ENCODE results near the gene MRGPRF. TPM values are rescaled to one million over a fixed set of nuclear protein-coding genes. Genes with fewer than 3 reads are reported as not detected.

Gene MRGPRF
- total and polyA plus RNA-seq, 2 donors (not counting 1 experiment from before 2014, with no cell fraction given) = not detected

DNA sequence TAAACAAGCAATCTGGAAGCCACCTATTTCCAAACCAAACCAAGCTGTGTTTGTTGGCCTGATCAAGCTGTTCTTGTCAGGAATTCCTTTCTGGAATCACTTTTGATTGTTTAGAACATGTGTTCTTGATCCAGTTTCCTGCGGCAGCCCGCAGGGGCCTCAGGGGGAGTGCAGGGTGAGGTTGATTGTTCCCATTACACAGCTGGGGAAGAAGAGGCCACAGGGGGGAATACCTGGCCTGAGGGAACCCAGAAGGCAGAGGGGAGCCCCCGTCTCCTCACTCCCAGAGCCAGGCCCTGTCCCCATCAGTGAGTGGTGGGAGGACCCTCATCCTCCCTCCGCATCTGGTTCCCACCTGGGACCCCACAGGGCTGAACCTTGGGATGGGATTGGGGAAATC is 36.5 kb downstream of the MRGPRF start:
- no peaks in the 10 kb centered on the region for H3K79me2 ChIP-seq (ENCODE audit: control insufficient read depth, insufficient read depth, low read length)
- H3K27ac Mint-ChIP-seq = no peak overlapping the region
- no peaks in the 10 kb centered on the region for H3K4me1 Mint-ChIP-seq
- H3K4me1 ChIP-seq (ENCODE audit: control insufficient read depth in 2 of 2, insufficient read depth in 2 of 2, low read length in 2 of 2) = no peaks in the 10 kb centered on the region
- H3K4me3 ChIP-seq (ENCODE audit: control extremely low read depth in 1 of 5, extremely low read depth in 1 of 5, insufficient read depth in 1 of 5, low read depth in 2 of 5, low read length in 4 of 5) = no peak overlapping the region
- H3K9me3 Mint-ChIP-seq (ENCODE audit: insufficient read depth) = peaks cover under 1% of the 10 kb centered on the region
- POLR2A ChIA-PET = no interaction called here
- WGBS (ENCODE audit: insufficient coverage) = 83% methylated on average over 2 of the region's 4 CpGs
- H3K4me3 Mint-ChIP-seq = no peak overlapping the region
- H3K27ac ChIP-seq (ENCODE audit: low read length in 2 of 2) = no peak overlapping the region
- no peak overlapping the region for H2AFZ ChIP-seq (ENCODE audit: insufficient read depth, low read depth, low read length, poor library complexity, severe bottlenecking)
- H3K27me3 ChIP-seq (replicated peaks in 1 of 4; ENCODE audit: control extremely low read depth in 1 of 4, control insufficient read depth in 3 of 4, insufficient read depth in 4 of 4, low read length in 3 of 4) = peaks cover 0 to 3% (median 0%) of the 10 kb centered on the region in 4 experiments
- DNase-seq (no peak), ATAC-seq (ENCODE audit: low read depth) (no peak)
- CTCF ChIA-PET = no interaction called here
- intact Hi-C loops (cut with micrococcal nuclease) = no loop called here
- H3K9ac ChIP-seq (ENCODE audit: low read length) = no peak overlapping the region
- no peak for TF ChIP-seq EZH2 (IDR thresholded peaks at IDR 0.05; ENCODE audit: borderline replicate concordance, insufficient read depth, low read depth, low read length, poor library complexity, severe bottlenecking)
- TF ChIP-seq CTCF (IDR thresholded peaks at IDR 0.05) = no peak
- H3K27me3 Mint-ChIP-seq = peaks cover 20% of the 10 kb centered on the region
- H3K9me3 ChIP-seq (ENCODE audit: control extremely low read depth in 1 of 3, control insufficient read depth in 2 of 3, insufficient read depth in 1 of 3, low read length in 2 of 3) = peaks cover 0 to 10% (median 0%) of the 10 kb centered on the region in 3 donors
- H3K36me3 ChIP-seq (replicated peaks in 1 of 2; ENCODE audit: control extremely low read depth in 1 of 2, control insufficient read depth in 1 of 2, extremely low read depth in 1 of 2, insufficient read depth in 2 of 2, low read length in 1 of 2) = no peaks in the 10 kb centered on the region
- no peaks in the 10 kb centered on the region for H4K20me1 ChIP-seq (ENCODE audit: control insufficient read depth, insufficient read depth, low read length, poor library complexity, severe bottlenecking)
- H3K4me2 ChIP-seq (replicated peaks; ENCODE audit: low read depth, low read length, poor library complexity, severe bottlenecking) = no peak overlapping the region

DNA sequence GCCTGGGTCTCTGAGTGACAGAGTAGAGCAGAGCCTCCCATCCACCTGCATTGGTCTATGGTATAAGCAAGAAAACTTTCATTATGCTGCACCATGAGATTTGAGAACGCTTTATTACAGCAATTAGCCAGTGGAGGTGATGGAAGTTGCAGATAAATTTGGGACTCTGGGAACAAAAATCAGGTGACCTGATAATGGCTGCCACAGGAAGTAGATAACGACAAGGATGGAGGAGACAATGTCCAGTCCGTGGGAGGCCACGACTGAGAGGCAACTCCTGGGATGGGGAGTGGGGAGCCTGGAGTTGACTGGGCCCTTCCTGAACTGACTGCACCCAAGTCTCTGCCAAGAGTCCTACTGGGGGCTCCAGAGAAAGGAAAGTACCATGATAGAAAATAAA is 37.0 kb downstream of the MRGPRF start:
- CTCF ChIA-PET = no interaction called here
- intact Hi-C loops (cut with micrococcal nuclease) = no loop called here
- WGBS (ENCODE audit: insufficient coverage) = 76% methylated on average over 4 of the region's 4 CpGs
- Histone ChIP-seq H3K4me2 (replicated peaks; ENCODE audit: low read depth, low read length, poor library complexity, severe bottlenecking) (no peak overlapping the region), H3K9me3 (ENCODE audit: control extremely low read depth in 1 of 3, control insufficient read depth in 2 of 3, insufficient read depth in 1 of 3, low read length in 2 of 3) (peaks cover 0 to 11% (median 0%) of the 10 kb centered on the region in 3 donors), H3K79me2 (ENCODE audit: control insufficient read depth, insufficient read depth, low read length) (no peaks in the 10 kb centered on the region), H4K20me1 (ENCODE audit: control insufficient read depth, insufficient read depth, low read length, poor library complexity, severe bottlenecking) (no peaks in the 10 kb centered on the region), H3K36me3 (replicated peaks in 1 of 2; ENCODE audit: control extremely low read depth in 1 of 2, control insufficient read depth in 1 of 2, extremely low read depth in 1 of 2, insufficient read depth in 2 of 2, low read length in 1 of 2) (no peaks in the 10 kb centered on the region), H3K27me3 (replicated peaks in 1 of 4; ENCODE audit: control extremely low read depth in 1 of 4, control insufficient read depth in 3 of 4, insufficient read depth in 4 of 4, low read length in 3 of 4) (peaks cover 0 to 5% (median under 1%) of the 10 kb centered on the region in 4 experiments), H2AFZ (ENCODE audit: insufficient read depth, low read depth, low read length, poor library complexity, severe bottlenecking) (no peak overlapping the region), H3K4me3 (ENCODE audit: control extremely low read depth in 1 of 5, extremely low read depth in 1 of 5, insufficient read depth in 1 of 5, low read depth in 2 of 5, low read length in 4 of 5) (no peak overlapping the region), H3K4me1 (ENCODE audit: control insufficient read depth in 2 of 2, insufficient read depth in 2 of 2, low read length in 2 of 2) (no peaks in the 10 kb centered on the region), H3K9ac (ENCODE audit: low read length) (no peak overlapping the region), H3K27ac (ENCODE audit: low read length in 2 of 2) (no peak overlapping the region)
- POLR2A ChIA-PET = no interaction called here
- DNase-seq = no peak
- ATAC-seq (ENCODE audit: low read depth) = no peak
- Mint-ChIP-seq H3K27me3 (peaks cover 24% of the 10 kb centered on the region), H3K4me1 (no peaks in the 10 kb centered on the region), H3K4me3 (no peak overlapping the region), H3K27ac (no peak overlapping the region), H3K9me3 (ENCODE audit: insufficient read depth) (no peaks in the 10 kb centered on the region)
- TF ChIP-seq EZH2 (IDR thresholded peaks at IDR 0.05; ENCODE audit: borderline replicate concordance, insufficient read depth, low read depth, low read length, poor library complexity, severe bottlenecking) = no peak
- no peak for TF ChIP-seq CTCF (IDR thresholded peaks at IDR 0.05)

Data from B cell (primary cell).